Measurements from ENCODE around the gene TEAD3.

Gene TEAD3

GRCh38 chr6:35512006-35512405, 15.1 kb upstream of the TEAD3 start:
- DNase-seq, result no peak

- DNase-seq, result no peak
These were observed 14.7 kb upstream of the TEAD3 start for GRCh38 chr6:35511562-35511941.

- no peak for DNase-seq
These were observed 14.2 kb upstream of the TEAD3 start for GRCh38 chr6:35510916-35511561.

- DNase-seq, result no peak
These were observed 11.7 kb upstream of the TEAD3 start for GRCh38 chr6:35508542-35508941.

- no peak for DNase-seq
These were observed 11.1 kb upstream of the TEAD3 start for GRCh38 chr6:35508027-35508426.

GRCh38 chr6:35507221-35507620, 10.3 kb upstream of the TEAD3 start:
- DNase-seq, result no peak

- no peak for DNase-seq
These were observed 9.7 kb upstream of the TEAD3 start for GRCh38 chr6:35506536-35506935.

GRCh38 chr6:35505999-35506412, 9.1 kb upstream of the TEAD3 start:
- DNase-seq, result no peak

- DNase-seq, result peak; percentile 45 to 66
These were observed 6.7 kb upstream of the TEAD3 start for GRCh38 chr6:35503534-35503933.

- no peak for DNase-seq
These were observed 4.9 kb upstream of the TEAD3 start for GRCh38 chr6:35501784-35502183.

- DNase-seq, result peak; percentile 34 to 65
These were observed 3.9 kb upstream of the TEAD3 start for GRCh38 chr6:35500782-35501181.

GRCh38 chr6:35499372-35499771, 2.5 kb upstream of the TEAD3 start:
- no peak for DNase-seq

- DNase-seq, result peak in 1 of 2 experiments; percentile 12
These were observed 1.7 kb upstream of the TEAD3 start for GRCh38 chr6:35498422-35499067.

GRCh38 chr6:35497571-35498421, 917 bp upstream of the TEAD3 start:
- DNase-seq, result peak in 1 of 2 experiments; percentile 23

GRCh38 chr6:35496036-35496840, 641 bp downstream of the TEAD3 start:
- DNase-seq, result no peak

- DNase-seq, result no peak
These were observed 1.4 kb downstream of the TEAD3 start for GRCh38 chr6:35495258-35496035.

GRCh38 chr6:35494161-35494563, 2.7 kb downstream of the TEAD3 start:
- DNase-seq, result no peak

- DNase-seq, result no peak
These were observed 3.4 kb downstream of the TEAD3 start for GRCh38 chr6:35493307-35493983.

GRCh38 chr6:35492974-35493284, 4.0 kb downstream of the TEAD3 start:
- DNase-seq, result no peak

GRCh38 chr6:35492258-35492973, 4.5 kb downstream of the TEAD3 start:
- DNase-seq, result peak in 1 of 2 experiments; percentile 29
